HG02981 (cell line): ENCODE measurements around the gene EHD2.
A peak's percentile ranks its signal among the peaks of the same experiment; 100 is the strongest.
"Not testable (repeated sequence)": the region's sequence is repeated elsewhere in the genome, so short reads cannot be mapped to it uniquely, and the experiment has no call there.

Source experiments
- ATAC-seq: cut with Tn5 transposase; IDR thresholded peaks from one replicate; pipeline ENCODE4 v1.9.1; 2021; ENCODE audit warnings: mild to moderate bottlenecking, moderate library complexity; ENCODE audit not compliant: unreplicated experiment

Gene EHD2

DNA sequence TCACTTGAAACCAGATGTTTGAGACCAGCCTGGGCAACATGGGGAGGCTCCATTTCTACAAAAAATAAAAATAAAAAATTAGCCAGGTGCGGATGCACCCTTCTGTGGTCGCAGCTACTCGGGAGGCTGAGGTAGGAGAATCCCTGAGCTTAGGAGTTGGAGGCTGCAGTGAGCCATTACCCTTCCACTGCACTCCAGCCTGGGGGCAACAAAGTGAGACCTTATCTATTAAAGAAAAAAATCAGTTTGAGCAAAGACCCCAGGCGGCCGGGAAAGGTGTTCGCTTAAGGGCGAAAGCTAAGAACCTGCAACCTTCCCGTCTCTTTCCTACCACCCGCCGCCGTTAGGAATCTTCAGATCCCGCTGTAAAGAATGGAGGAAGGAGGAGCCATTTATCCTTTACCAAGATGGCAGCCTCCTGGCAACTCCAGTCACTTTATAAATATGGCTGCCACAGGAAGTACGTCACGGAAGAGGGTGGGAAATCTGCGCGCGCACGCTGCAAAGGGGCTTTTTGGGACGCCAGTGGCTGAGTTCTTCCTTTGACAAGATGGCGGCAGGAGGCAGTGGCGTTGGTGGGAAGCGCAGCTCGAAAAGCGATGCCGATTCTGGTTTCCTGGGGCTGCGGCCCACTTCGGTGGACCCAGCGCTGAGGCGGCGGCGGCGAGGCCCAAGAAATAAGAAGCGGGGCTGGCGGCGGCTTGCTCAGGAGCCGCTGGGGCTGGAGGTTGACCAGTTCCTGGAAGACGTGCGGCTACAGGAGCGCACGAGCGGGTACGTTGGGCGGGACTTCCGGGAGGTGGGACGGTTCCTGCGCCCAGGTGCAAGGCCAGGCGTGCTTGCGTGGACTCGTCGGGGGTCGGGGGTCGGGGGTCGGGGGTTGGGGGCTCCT lies 32.0 kb downstream of the EHD2 start, which contains the start of gene NOP53:
Gene NOP53, plus strand, starts transcription at position 537 of the 892 bp plus-strand sequence. Its CDS starts 14 bp downstream, at position 551.
- peak; percentile 66 for ATAC-seq

DNA sequence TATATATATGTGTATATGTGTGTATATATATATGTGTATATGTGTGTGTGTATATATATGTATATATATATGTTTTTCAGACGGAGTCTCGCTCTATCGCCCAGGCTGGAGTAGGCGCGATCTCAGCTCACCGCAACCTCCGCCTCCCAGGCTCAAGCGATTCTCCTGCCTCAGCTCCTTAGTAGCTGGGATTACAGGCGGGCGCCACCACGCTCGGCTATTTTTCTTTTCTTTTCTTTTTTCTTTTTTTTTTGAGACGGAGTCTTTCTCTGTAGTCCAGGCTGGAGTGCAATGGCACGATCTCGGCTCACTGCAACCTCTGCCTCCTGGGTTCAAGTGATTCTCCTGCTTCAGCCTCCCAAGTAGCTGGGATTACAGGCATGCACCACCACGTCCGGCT lies 32.9 kb downstream of the EHD2 start:
- ATAC-seq, result not testable (repeated sequence)

DNA sequence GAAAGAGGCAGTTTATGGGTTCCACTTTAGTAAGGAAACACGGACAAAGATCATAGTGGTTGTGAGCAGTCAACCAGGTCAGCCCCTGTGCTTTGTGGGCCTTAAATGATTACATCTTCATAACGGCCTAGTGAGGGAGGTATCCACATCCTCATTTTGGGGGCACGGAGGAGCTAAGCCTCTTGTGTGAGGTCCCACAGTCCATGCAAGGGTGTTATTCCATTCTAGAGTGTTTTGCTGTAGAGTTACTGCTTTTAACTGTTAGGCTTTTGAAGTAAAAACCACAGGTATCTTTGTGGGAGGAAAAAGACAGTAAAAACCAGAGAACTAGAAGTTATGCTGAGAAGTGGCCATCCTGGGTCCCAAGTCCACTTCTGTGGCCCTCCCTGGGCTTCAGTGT lies 36.1 kb downstream of the EHD2 start:
- no peak for ATAC-seq

DNA sequence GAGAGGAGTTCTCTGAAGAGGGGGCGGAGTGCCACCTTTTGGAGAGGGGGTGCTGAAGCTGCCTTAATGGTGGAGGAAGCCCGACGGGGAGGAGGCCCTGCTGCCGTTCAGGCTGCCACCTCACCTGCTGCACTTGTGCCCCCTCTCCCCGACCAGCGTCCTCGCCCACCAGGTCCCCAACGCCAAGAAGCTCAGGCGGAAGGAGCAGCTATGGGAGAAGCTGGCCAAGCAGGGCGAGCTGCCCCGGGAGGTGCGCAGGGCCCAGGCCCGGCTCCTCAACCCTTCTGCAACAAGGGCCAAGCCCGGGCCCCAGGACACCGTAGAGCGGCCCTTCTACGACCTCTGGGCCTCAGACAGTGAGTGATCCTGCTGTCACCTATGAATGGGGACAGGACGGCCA lies 37.5 kb downstream of the EHD2 start:
- ATAC-seq, result no peak

DNA sequence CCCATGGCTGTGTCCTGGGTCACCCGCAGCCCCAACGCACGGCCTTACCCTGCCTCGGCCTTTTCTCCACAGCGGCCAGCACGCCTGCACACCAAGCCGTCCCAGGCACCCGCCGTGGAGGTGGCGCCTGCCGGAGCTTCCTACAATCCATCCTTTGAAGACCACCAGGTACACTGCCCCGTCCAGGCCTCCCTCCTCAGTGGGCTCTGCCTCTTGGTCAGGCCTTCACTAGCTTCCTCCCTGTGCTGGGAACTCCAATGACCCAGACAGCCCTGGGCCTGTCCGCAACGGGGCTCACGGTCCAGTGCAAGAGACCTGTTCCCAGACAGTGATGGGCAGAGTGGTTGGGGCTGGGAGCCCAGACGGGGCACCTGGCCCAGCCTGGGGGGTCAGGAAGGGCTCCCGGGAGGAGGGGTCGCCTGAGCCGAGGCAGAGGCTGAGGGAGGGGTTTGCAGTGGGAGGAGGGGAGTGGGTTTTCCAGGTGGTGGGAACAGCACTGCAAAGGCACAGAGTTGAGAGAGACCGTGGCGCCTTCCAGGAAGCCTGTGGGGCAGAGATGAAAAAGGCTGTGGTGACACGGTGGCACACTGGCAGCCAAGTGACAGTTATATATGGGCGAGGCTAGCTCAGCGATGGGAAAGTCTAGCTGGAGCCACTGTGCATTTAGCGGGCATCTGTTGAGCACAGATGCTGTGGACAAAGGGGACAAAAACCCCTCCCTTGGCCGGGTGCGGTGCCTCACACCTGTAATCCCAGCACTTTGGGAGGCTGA lies 39.4 kb downstream of the EHD2 start:
- no peak for ATAC-seq

DNA sequence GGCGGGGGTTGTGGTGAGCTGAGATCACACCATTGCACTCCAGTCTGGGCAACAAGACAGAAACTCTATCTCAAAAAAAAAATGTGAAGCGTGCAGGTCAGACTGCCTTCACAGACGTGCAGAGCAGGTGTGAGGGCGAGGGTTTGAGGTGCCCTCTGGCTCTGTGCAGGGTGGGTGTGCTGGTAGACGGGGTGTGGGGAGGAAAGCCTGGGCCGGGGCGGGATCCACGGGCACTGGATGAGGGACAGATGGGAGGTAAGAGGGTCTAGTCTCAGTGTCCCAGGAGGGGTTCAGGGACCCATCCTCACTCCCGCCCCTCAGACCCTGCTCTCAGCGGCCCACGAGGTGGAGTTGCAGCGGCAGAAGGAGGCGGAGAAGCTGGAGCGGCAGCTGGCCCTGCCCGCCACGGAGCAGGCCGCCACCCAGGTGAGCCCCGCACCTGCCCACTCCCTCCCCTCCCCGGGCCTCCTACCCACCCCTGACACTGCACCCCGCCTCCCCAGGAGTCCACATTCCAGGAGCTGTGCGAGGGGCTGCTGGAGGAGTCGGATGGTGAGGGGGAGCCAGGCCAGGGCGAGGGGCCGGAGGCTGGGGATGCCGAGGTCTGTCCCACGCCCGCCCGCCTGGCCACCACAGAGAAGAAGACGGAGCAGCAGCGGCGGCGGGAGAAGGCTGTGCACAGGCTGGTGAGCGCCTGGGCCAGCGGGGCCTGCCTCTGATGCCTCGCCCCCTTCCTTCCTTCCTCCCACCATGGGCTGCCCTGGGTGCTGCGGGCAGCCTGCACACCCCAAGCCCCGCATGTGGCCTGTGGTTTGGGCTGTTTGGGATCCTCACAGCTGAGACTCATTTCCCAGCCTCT lies 41.2 kb downstream of the EHD2 start:
- ATAC-seq, result no peak

DNA sequence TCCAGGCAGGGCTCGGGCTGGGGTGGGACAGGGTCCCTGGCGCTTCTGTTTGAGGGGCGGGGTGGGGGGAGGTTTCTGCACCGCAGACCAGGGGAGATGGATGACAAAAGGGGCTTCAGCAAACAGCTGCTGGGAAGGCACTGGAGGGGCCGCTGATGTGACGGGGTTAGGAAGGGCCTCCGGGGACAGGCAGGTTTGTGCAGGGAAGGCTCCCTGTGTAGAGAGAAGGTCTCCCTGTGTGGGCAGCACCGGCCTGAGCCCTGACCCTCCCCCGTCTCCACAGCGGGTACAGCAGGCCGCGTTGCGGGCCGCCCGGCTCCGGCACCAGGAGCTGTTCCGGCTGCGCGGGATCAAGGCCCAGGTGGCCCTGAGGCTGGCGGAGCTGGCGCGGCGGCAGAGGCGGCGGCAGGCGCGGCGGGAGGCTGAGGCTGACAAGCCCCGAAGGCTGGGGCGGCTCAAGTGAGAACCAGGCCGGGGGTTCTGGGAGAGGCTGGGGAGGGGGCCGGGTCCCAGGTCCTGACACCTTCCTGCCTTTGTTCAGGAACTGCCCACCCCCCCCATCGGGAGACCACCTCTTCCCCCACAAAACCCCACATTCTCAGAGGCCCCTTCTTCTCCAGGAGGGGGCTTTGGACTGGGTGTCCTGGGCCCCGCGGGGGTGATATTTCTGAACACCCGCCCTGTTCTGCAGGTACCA lies 42.0 kb downstream of the EHD2 start:
- no peak for ATAC-seq

GRCh38 chr19:47755762-47756626 lies 42.8 kb downstream of the EHD2 start:
- no peak for ATAC-seq

DNA sequence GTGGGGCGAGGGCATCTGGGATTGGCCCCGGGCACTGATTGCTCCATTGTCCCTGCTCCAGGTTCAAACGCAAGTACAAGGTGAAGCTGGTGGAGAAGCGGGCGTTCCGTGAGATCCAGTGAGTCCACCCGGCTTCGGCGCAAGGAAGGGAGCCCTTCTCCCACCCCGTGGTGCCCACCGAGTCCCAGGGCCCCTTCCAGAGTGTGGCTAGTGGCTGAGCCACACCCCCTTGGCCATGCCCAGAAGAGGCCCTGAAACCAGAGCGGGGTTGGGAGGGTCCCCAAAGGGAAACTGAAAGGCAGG lies 43.4 kb downstream of the EHD2 start:
- ATAC-seq, result no peak

- ATAC-seq, result no peak
Measured at GRCh38 chr19:47756953-47757608, 43.9 kb downstream of the EHD2 start.

- no peak for ATAC-seq
Measured at GRCh38 chr19:47757617-47758442, 44.6 kb downstream of the EHD2 start.

GRCh38 chr19:47758443-47758804 lies 45.2 kb downstream of the EHD2 start:
- ATAC-seq, result no peak

DNA sequence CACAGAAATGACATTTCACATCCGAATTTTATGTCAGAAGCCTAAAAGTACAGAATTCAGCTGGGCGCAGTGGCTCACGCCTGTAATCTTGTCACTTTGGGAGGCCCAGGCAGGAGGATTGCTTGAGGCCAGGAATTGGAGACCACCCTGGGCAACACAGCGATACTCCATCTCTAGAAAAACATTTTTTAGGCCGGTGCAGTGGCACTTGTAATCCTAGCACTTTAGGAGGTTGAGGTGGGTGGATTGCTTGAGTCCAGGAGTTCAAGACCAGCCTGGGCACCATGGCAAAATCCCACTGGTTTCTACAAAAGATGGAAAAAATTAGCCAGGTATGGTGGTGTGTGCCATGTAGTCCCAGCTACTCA lies 47.4 kb downstream of the EHD2 start:
- ATAC-seq, result no peak

- ATAC-seq, result no peak
Measured at GRCh38 chr19:47761566-47761965, 48.3 kb downstream of the EHD2 start.

DNA sequence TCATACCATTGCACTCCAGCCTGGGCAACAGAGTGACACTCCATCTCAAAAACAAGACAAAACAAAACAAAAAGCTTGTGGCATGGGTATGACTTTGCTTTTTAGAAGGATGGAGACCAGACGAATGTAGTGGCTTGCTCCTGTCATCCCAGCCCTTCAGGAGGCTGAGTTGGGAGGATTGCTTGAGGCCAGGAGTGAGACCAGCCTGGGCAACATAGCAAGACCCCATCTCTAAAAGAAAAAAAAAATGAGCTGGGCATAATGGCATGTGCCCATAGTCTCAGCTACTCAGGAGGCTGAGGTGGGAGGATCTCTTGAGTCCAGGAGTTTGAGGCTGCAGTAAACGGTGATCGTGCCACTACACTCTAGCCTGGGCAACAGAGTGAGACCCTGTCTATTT lies 48.9 kb downstream of the EHD2 start:
- ATAC-seq, result no peak

- no peak for ATAC-seq
Measured at GRCh38 chr19:47762615-47763308, 49.5 kb downstream of the EHD2 start.

- ATAC-seq, result not testable (repeated sequence)
Measured at GRCh38 chr19:47764705-47765104, 51.5 kb downstream of the EHD2 start.
